HG02885 (cell line): Measurements from ENCODE around the gene CRACR2B.

ENCODE experiments used
- ATAC-seq: cut with Tn5 transposase; IDR thresholded peaks from one replicate; pipeline ENCODE4 v1.9.1; 2021; ENCODE audit warnings: mild to moderate bottlenecking; ENCODE audit not compliant: unreplicated experiment, poor library complexity

CRACR2B gene

DNA sequence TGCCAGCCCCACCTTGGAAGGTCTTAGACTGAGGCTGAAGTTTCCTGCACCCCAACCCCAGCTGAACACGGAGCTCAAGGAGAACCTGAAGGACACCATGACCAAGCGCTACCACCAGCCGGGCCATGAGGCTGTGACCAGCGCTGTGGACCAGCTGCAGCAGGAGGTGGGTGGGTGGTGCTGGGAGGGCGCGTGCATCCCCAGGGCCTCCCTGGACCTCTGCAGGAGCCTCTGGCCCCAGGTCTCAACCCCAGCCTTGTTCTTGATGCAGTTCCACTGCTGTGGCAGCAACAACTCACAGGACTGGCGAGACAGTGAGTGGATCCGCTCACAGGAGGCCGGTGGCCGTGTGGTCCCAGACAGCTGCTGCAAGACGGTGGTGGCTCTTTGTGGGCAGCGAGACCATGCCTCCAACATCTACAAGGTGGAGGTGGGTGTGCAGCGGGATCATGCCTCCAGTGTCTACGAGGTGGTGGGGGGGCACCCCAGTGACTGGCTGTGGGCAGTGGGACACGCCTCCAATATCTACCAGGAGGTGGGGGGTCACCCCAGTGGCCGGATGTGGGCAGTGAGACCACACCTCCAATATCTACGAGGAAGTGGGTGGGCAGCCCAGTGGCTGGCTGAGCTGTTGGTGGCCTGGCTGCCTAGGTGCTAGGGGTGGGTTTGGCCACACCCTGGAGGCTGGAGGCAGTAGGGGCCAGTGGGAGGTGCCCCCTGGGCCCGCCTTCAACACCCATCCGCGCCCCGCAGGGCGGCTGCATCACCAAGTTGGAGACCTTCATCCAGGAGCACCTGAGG is 9.7 kb downstream of the CRACR2B start:
- no peak for ATAC-seq

- no peak for ATAC-seq
Observed at GRCh38 chr11:837990-838307, 10.2 kb downstream of the CRACR2B start.

- ATAC-seq = no peak
Observed at GRCh38 chr11:838441-839279, 10.9 kb downstream of the CRACR2B start.

DNA sequence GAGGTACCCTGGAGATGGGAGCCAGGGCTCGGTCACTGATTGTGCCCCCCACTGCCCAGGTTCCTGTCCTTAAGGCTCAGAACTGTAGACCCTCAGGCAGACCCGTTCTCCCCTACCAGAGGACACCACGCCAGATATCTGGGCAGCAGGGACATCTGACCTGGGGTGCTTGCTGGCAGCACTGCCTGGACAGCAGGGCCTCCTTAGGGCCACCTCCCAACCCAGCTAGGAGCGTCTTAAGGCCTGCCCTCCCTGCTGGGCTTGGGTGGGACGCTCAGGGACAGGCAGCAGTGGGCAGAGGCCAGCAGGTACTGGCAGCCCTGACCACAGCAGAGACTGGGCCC is 11.5 kb downstream of the CRACR2B start:
- no peak for ATAC-seq

DNA sequence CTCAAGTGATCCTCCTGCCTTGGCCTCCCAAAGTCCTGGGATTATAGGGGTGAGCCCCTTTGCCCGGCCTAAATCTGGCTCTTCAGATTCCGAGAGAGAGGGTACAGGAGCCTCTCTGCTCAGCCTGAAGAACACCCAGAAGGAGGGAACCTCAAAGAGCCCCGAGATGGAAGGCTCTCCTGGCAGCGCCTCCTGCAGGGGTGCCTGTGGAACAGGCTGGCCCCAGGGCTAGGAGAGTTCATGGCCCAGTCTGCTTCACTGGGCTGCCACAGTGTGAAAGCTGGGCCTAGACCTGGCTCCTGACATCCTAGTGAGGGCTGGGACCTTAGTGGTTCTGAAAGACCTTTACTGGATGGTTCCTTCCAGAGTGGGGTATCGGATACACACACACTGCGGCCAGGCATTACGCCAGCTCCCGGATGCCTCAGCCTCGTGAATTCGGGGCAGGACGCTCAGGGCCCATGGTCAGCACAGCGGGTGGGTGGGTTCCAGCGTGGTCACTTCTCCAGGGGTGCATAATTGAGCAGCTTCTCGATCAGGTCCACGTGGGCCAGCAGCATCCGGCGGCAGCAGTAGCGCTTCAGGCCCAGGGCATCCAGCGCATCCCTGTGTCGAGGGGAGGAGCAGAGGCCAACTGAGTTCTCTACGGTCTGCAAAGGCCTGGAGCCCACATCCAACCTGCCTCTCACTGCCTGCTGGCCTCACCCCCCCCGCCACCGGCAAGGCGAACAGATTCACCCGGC is 12.3 kb downstream of the CRACR2B start:
- ATAC-seq = no peak

GRCh38 chr11:841981-842369 is 14.3 kb downstream of the CRACR2B start:
- no peak for ATAC-seq

- peak; percentile 74 for ATAC-seq
Observed at GRCh38 chr11:842370-843002, 14.8 kb downstream of the CRACR2B start, which contains the start of the genes POLR2L and TSPAN4. Gene POLR2L (minus strand): TSS chr11:842529. CDS start chr11:842508, 21 bp downstream. Gene TSPAN4 (plus strand): TSS chr11:842852. CDS start chr11:850305, 7,453 bp downstream.

- ATAC-seq = peak; percentile 10
Observed at GRCh38 chr11:843086-843734, 15.5 kb downstream of the CRACR2B start.

DNA sequence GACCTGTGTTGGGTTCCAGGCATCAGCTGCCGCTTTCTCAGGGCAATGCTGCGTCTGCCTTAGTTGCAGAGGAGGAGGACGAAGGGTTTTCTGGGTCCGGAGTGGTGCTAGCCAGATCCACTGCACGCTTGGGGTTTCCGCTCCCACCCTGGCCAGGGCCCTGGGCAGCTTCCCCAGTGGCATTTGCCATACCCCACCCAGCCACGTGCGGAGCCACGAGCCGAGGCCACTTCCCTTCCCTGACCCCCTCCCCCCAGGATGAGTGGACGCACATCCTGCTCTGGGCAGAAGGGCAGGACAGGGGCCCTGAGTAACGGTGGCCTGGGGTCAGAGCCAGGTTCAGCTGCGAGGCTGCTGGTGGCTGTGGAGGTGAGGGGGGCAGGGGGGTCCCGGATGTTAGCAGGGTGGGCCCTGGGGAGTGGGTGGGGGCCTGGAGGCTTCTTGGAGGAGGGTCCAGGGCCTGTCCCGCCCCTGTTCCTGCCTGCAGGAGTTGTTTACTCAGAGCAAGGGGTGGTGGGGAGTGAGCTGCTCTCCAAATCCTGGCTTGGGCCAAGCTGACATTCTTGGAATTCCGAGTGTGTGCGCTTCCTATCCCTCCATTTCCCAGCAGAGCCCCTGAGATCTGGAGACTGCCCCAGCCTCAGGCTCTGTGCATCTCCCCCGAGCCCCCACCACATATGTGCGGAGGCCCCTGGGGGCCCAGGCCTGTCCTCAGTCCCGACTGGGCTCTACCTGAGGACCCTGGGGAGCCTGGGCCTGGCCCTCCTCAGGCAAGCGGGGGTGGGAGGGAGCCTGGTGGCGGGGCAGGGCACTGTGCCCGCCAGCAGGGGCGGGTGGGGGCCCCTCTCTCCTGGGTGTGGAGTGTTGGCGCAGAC is 16.3 kb downstream of the CRACR2B start:
- no peak for ATAC-seq

DNA sequence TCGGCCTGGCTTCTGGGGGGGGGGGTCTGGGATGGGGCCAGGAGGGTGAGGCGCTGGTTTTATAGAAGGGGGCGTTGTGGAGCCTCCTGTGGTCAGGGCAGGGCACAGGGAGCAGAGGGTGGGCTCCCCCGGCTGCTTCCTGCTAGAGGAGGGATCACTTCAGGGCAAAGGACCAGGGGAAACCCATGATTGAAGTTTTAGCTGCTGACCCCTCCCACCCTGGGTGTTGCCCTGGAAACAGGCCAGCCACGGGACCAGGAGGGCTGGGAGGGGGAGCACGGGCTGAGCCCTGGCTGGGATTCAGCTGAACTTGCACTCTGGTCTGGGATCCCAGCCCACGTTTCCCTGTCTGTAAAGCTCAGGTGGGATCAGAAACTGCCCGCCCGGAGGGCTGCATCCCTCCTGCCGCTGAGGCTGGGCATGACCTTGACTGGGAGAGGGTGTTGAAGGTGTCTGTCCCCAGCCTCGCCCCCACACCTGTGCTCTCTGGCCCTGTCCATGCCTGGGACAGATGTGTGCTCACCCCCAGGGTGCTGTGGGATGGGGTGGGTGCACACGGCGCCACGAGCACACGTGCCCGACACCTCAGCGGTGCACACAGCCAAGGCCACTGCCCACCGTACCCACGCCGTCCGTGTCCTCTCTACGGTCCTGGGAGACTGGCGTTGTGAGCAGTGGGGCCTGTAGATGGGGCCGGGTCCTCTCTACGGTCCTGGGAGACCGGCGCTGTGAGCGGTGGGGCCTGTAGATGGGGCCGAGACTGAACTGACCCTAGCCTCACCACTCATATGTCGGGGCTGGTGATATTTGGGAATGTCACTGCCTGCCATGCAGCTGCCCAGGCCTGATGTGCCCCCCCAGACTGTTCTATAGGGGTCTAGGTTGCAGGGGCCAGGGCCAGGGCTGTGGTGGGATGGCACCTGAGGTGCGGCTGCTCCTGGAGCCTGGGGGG is 17.2 kb downstream of the CRACR2B start:
- ATAC-seq = no peak

- no peak for ATAC-seq
Observed at GRCh38 chr11:845872-846495, 18.3 kb downstream of the CRACR2B start.

DNA sequence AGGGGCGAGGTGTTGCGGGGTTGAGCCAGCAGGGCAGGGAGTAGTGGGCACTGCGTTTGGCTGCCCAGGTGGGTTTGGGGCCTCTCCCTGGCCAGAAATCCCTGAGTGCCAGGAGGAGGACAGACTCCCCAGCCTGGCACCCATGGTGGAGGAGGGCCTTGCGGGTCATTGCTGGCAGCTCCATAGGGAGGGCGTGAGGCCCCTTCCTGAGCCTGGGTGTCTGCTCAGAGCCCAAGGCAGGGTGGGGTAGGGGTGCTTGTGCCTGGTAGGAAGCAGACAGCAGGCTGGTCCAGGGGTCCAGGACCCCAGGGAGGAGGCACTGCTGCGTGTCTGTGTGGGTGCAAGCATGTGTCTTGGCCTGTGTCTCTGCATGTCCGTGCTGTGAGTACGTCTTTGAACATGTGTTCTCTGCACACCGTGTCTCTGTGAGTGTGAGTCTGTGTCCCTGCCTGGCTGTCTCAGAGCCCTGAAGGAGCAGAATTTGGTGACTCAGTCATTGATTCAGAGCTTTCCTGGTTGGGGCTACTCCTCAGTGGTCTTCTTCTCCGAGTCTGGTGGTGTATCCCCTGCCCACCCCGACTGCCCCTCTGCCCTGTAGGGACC is 18.9 kb downstream of the CRACR2B start:
- no peak for ATAC-seq

DNA sequence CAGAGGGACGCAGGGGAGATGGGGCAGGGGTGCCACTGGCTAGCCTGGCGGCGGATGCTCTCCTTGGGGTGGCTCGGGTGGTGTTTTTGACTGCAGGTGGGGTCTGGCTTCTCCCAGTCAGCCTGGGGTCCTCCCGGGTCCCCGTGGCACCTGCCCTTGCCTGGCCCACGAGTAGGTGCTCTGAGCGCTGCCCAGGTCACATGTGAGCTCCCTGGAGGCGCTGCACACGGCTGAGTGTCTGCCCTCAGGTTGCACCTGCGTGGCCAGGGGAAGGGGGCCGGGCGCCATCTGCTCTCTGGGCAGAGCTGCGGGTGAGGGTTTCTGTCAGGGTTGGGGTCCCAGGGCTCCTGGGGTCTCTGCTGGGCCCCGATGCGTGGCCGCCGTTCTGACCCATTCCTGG is 20.2 kb downstream of the CRACR2B start:
- no peak for ATAC-seq

DNA sequence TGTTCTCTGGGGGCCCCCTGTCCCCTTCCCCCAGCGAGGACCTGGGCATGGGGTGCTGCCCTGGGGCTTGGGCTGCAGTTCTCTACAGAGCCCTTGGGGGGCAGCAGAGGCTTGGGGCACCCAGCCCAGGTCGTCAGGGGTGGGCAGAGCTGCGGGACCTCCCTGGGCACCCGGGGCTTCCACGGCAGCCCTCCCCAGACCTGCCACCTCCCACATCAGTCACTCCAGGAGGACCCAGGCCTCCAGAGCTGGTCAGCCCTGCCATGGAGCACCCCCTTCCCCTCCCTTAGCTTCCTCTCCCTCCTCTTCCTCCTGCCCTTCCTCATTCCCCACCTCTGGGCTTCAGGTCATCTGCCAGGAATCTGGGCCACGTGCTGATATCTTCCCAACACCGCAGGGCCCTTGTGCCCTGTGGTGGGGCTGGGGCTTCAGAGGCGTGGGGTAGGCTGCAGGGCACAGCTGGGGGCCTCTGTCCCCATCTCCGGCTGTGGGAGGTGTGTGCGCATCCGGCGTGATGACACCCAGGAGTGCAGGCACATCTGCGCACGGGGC is 20.7 kb downstream of the CRACR2B start:
- ATAC-seq = no peak

DNA sequence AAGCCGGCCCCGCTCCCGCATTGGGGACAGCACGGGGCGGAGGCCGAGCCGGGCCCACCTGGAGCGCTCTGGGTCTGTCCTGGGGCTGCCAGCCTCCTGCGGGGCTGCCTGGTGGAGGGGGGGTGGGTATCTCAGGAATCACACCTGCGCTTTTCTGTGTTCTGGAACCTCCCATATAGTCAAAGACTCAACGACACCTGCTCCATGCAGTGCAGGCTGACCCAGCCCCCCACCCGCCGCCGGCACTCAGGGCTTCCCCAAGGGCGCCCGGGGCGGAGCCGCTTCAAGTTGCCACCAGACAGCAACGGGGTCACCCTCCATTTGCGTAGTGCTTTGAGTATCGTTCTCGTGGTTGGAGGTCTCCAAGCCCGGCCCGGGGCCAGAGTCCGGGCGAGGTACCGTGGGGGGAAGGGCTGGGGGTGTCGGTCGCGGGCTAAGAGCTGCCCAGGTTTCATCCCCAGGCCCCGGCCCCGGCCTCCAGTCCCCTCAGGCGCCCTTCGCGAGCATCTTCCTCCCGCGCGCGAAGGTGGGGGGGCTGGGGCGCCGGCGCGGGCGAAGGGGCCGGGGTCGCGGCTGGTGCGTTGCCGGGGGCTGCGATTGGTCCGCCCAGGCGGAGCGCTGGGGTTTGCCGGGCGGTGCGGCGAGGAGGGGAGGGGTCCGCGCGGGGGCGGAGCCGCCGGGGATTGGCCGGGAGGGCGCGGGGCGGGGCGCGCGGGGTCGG is 21.5 kb downstream of the CRACR2B start:
- no peak for ATAC-seq
